NCI-H2107 (cell line): ENCODE data around the gene MED15.
"Not testable (repeated sequence)": the region's sequence is repeated elsewhere in the genome, so short reads cannot be mapped to it uniquely, and the experiment has no call there.

Experiments
- DNase-seq: peaks from one replicate; lab custom pipeline; 2025; lab: John Stamatoyannopoulos, UW

The MED15 gene

GRCh38 chr22:20507253-20508066 is at the start of gene MED15:
TSS of gene MED15 (plus strand) at chr22:20507610. CDS start at chr22:20507679, 69 bp downstream.
- peak; percentile 70 for DNase-seq

GRCh38 chr22:20458530-20459151 is 48.8 kb upstream of the MED15 start:
- DNase-seq: no peak

- no peak for DNase-seq
Observed at GRCh38 chr22:20459152-20459542, 48.3 kb upstream of the MED15 start.

GRCh38 chr22:20459862-20460261 is 47.5 kb upstream of the MED15 start:
- DNase-seq: no peak

GRCh38 chr22:20463324-20464095 is 43.9 kb upstream of the MED15 start:
- no peak for DNase-seq

GRCh38 chr22:20464096-20464614 is 43.3 kb upstream of the MED15 start:
- DNase-seq: no peak

GRCh38 chr22:20464912-20465758 is 42.3 kb upstream of the MED15 start:
- no peak for DNase-seq

- no peak for DNase-seq
Observed at GRCh38 chr22:20465759-20466077, 41.7 kb upstream of the MED15 start.

- DNase-seq: no peak
Observed at GRCh38 chr22:20466659-20467379, 40.6 kb upstream of the MED15 start.

GRCh38 chr22:20469110-20469868 is 38.1 kb upstream of the MED15 start:
- no peak for DNase-seq

GRCh38 chr22:20470525-20470924 is 36.9 kb upstream of the MED15 start:
- not testable (repeated sequence) for DNase-seq

- no peak for DNase-seq
Observed at GRCh38 chr22:20471126-20471833, 36.1 kb upstream of the MED15 start.

GRCh38 chr22:20472629-20473442 is 34.6 kb upstream of the MED15 start:
- no peak for DNase-seq

GRCh38 chr22:20475115-20475436 is 32.3 kb upstream of the MED15 start:
- DNase-seq: no peak

- DNase-seq: not testable (repeated sequence)
Observed at GRCh38 chr22:20475569-20475968, 31.8 kb upstream of the MED15 start.

- not testable (repeated sequence) for DNase-seq
Observed at GRCh38 chr22:20478059-20478458, 29.4 kb upstream of the MED15 start.

- no peak for DNase-seq
Observed at GRCh38 chr22:20479612-20480196, 27.7 kb upstream of the MED15 start.

GRCh38 chr22:20483143-20483506 is 24.3 kb upstream of the MED15 start:
- not testable (repeated sequence) for DNase-seq

- no peak for DNase-seq
Observed at GRCh38 chr22:20483771-20484170, 23.6 kb upstream of the MED15 start.
